BE2C (cell line): ENCODE measurements around the gene KRTAP10-3.

ENCODE experiments used
- DNase-seq: peaks from one replicate; pipeline ENCODE4 v3.0.0-alpha.2; 2020
- H3K27me3 ChIP-seq: fragments of 250-450 bp; sonication (Bioruptor Pico); 2 replicates; pipeline ENCODE4 v1.5.1; 2020; ENCODE audit warnings: mild to moderate bottlenecking
- H3K36me3 ChIP-seq: fragments of 250-450 bp; sonication (Bioruptor Pico); 2 replicates; pipeline ENCODE4 v1.5.1; 2020; ENCODE audit warnings: mild to moderate bottlenecking
- H3K4me1 ChIP-seq: fragments of 250-450 bp; sonication (Bioruptor Pico); 2 replicates; pipeline ENCODE4 v1.5.1; 2020
- H3K4me3 ChIP-seq: 2 replicates; pipeline ENCODE4 v1.5.1; 2011; ENCODE audit warnings: low read depth, low read length
- H3K9me3 ChIP-seq: fragments of 250-450 bp; sonication (Bioruptor Pico); 2 replicates; pipeline ENCODE4 v1.5.1; 2020
- TF ChIP-seq, protein P1 (sequence below): IDR thresholded peaks from 2 replicates; pipeline ENCODE4 v1.5.1; 2012; ENCODE audit warnings: mild to moderate bottlenecking, low read depth, low read length

KRTAP10-3 gene

DNA sequence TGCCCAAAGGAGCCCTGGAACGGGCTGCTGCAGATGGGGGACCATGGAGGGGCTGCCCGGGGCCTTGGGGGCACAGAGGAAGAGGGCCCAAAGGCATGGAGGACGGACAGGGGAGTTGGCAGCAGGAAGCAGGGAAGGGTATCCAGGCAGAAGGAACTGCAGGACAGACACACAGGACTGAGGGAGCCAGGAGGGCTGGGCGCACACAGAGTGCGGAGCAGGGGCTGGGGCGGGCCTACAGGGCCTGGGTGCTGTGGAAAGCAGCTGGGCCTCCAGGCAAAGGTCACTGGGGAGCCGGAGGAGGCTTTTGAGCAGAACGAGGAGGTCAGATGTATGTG is 46.7 kb downstream of the KRTAP10-3 start:
- H3K4me1 ChIP-seq: no peaks in the 10 kb centered on the region
- H3K36me3 ChIP-seq: no peaks in the 10 kb centered on the region
- no peak for DNase-seq
- no peaks in the 10 kb centered on the region for H3K9me3 ChIP-seq
- no peak overlapping the region for H3K4me3 ChIP-seq
- TF ChIP-seq, protein P1, sequence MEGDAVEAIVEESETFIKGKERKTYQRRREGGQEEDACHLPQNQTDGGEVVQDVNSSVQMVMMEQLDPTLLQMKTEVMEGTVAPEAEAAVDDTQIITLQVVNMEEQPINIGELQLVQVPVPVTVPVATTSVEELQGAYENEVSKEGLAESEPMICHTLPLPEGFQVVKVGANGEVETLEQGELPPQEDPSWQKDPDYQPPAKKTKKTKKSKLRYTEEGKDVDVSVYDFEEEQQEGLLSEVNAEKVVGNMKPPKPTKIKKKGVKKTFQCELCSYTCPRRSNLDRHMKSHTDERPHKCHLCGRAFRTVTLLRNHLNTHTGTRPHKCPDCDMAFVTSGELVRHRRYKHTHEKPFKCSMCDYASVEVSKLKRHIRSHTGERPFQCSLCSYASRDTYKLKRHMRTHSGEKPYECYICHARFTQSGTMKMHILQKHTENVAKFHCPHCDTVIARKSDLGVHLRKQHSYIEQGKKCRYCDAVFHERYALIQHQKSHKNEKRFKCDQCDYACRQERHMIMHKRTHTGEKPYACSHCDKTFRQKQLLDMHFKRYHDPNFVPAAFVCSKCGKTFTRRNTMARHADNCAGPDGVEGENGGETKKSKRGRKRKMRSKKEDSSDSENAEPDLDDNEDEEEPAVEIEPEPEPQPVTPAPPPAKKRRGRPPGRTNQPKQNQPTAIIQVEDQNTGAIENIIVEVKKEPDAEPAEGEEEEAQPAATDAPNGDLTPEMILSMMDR: no peak
- peaks cover 33% of the 10 kb centered on the region for H3K27me3 ChIP-seq

DNA sequence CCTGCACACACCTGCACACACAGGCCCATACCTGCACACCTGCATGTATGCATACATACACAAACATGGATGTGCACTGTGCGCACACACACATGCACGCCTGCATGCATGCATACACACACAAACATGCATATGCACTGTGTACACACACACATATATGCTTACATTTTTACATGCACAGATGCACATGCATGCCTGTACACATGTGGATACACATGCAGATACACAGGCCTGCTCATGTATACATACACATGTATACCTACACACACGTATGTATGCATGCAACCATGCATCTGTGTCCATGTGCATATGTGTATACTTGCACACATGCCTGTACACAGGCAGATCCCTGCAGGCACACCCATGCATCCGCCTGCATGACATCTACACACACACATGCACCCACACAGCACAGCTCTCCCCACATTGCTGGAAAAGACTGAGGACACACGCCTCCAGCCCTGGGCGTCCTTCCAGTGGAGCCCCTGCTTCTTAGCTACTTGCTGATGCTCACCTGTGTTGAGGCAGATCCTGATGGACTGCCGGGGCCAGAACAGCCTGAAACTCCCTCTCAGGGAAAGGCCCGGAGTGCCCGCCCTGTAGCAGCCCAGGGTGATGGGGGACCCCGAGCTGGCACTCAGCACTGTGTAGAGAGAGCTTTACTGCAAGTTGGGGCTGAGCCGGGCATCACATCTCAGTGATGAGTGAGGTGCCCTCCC is 47.2 kb downstream of the KRTAP10-3 start:
- no peak overlapping the region for H3K4me3 ChIP-seq
- no peaks in the 10 kb centered on the region for H3K9me3 ChIP-seq
- peaks cover 38% of the 10 kb centered on the region for H3K27me3 ChIP-seq
- H3K36me3 ChIP-seq: no peaks in the 10 kb centered on the region
- H3K4me1 ChIP-seq: no peaks in the 10 kb centered on the region
- DNase-seq: no peak
- TF ChIP-seq, protein P1: no peak

DNA sequence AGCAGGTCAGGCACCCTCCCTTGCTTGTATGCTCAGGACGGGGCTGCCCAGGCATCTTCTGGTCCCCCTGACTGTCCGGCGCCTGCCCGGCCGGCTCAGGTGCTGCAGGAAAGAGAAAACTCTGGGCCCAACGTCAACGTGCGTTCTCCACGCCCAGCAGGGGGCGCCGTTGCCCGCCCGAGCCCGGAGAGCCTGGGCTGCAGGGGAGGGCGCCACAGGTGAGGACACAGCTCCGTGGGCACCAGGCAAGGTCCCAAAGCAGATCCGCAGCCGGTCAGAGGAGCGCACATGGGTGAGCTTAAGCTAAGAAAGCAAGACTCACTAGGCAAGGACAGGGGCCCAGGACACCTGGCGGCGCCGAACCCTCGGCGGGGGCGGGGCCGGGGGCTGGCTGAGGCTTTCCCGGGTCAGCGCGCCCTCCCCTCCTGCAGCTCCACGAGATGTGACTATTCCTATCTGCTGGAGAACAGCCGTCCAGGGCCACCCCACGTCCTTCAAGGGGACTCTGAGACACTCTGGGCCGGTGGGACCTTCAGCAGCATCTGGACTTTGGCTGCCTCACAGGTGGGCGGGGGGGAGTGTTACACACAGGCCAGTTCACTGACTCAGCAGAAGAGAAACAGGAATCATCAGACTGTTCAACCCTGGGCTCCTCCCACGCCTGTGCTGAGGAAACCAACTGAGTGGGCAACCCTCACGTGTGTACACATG is 47.9 kb downstream of the KRTAP10-3 start:
- Histone ChIP-seq H3K9me3 (no peaks in the 10 kb centered on the region), H3K27me3 (peaks cover 45% of the 10 kb centered on the region), H3K36me3 (no peaks in the 10 kb centered on the region), H3K4me3 (no peak overlapping the region), H3K4me1 (no peaks in the 10 kb centered on the region)
- TF ChIP-seq, protein P1: peak; percentile 70
- peak; percentile 72 for DNase-seq

DNA sequence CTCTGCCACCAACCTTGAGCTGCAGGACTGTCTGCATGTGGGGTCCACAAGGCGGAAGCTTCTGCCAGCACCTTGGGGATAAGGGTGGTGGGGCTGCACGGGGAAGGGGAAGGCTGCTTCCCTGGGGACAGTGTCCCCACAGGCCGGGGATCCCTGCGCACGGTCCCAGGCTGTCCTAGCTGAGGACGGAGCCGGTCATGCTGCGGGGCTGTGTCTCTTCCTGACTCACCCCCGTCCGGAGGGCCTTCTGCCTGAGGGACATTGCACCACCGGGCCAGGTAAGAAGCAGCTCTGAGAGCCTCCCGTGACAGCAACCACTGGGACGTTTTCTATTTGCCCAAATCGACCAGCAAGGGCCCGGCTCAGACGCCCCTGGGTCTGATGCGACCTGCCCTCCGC is 48.5 kb downstream of the KRTAP10-3 start:
- Histone ChIP-seq H3K9me3 (no peaks in the 10 kb centered on the region), H3K36me3 (no peaks in the 10 kb centered on the region), H3K4me3 (no peak overlapping the region), H3K4me1 (no peaks in the 10 kb centered on the region), H3K27me3 (peaks cover 48% of the 10 kb centered on the region)
- DNase-seq: no peak
- TF ChIP-seq, protein P1: no peak

DNA sequence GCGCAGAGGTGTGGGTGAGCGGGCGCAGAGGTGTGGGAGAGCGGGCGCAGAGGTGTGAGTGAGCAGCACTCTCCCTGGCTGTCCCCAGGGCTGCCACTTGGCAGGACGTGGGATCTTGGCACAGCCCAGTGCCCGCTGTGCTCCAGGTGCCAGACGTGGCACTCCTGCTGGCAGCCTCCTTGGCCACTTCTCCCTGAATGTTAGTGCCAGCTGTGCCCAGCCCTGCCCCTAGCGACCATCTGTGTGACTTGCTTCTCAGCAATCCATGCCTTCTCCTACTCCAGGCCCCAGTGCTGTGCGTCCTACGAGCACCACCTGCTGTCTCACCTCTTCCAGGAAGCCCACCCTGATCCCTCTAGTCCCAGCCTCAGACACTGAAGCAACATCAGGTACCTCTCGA is 49.1 kb downstream of the KRTAP10-3 start:
- H3K36me3 ChIP-seq: no peaks in the 10 kb centered on the region
- peak; percentile 29 for DNase-seq
- no peak overlapping the region for H3K4me3 ChIP-seq
- no peaks in the 10 kb centered on the region for H3K9me3 ChIP-seq
- no peaks in the 10 kb centered on the region for H3K4me1 ChIP-seq
- H3K27me3 ChIP-seq: peaks cover 52% of the 10 kb centered on the region
- TF ChIP-seq, protein P1: peak; percentile 35; the same call in 1 of the 2 replicates

DNA sequence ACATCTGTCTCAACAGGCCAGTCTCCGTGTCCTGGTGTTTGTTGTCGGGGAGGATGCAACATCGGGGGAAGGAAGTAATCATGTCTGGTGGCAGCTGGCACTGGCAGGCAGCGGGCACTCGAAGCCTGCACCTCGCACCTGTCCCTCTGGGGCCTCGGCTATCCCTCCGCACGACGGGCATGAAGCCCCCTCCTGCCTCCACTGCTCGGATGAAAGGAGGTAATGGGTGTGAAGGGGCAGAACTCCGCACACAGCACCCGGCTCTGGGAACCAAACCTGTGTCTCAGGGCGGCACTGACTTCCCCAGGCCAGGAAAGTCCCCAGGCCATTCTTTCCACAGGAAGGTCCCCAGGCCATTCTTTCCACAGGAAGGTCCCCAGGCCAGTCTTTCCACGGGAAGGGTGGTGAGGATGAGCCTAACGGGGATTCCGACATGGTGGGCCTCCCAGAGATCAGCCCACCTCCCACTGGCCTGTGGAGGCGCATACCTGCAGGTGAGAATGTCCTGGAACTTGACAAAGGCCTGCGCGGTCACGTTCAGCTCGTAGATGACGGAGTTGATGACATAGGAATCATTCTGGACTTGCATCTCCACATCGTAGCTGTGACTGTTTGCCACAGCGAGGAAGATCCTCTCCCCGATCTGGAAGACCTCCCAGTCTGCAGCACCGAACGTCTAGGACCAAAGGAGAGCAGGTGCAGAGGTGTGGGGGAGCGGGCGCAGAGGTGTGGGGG is 49.7 kb downstream of the KRTAP10-3 start:
- H3K27me3 ChIP-seq: peaks cover 52% of the 10 kb centered on the region
- TF ChIP-seq, protein P1: no peak
- no peaks in the 10 kb centered on the region for H3K9me3 ChIP-seq
- no peak overlapping the region for H3K4me3 ChIP-seq
- no peaks in the 10 kb centered on the region for H3K36me3 ChIP-seq
- no peaks in the 10 kb centered on the region for H3K4me1 ChIP-seq
- no peak for DNase-seq
